Measurements from ENCODE around the gene ANKRD37. TPM values are rescaled to one million over a fixed set of nuclear protein-coding genes. Genes with fewer than 3 reads are reported as not detected.

The ANKRD37 gene
- total RNA-seq, 1 donor from 2014 or later: 6.1 TPM

GRCh38 chr4:185370268-185370949 lies 26.2 kb upstream of the ANKRD37 start:
- no peaks in the 10 kb centered on the region for H3K4me1 ChIP-seq (ENCODE audit: insufficient read depth, low read length)
- no peaks in the 10 kb centered on the region for H4K20me1 ChIP-seq (ENCODE audit: insufficient read depth, low read length)
- Mint-ChIP-seq H3K36me3 (ENCODE audit: low read depth, unreplicated experiment) (peaks cover 16% of the 10 kb centered on the region), H3K27me3 (ENCODE audit: low read depth, unreplicated experiment) (no peaks in the 10 kb centered on the region), H3K4me1 (ENCODE audit: low read depth, unreplicated experiment) (peaks cover 5% of the 10 kb centered on the region), H3K27ac (ENCODE audit: unreplicated experiment) (no peak overlapping the region), H3K4me3 (ENCODE audit: unreplicated experiment) (no peak overlapping the region), H3K9me3 (ENCODE audit: unreplicated experiment) (no peaks in the 10 kb centered on the region)
- no peak overlapping the region for H3K4me3 ChIP-seq (ENCODE audit: insufficient read depth, low read depth, low read length)
- no peaks in the 10 kb centered on the region for H3K27me3 ChIP-seq (ENCODE audit: insufficient read depth, low read length)
- no peak overlapping the region for H3K9ac ChIP-seq (ENCODE audit: low read length)
- H3K4me2 ChIP-seq (ENCODE audit: low read length): no peak overlapping the region
- no peak overlapping the region for H3K27ac ChIP-seq (ENCODE audit: low read depth, low read length)
- no peaks in the 10 kb centered on the region for H3K79me2 ChIP-seq (ENCODE audit: insufficient read depth, low read length)
- H3K9me3 ChIP-seq (ENCODE audit: insufficient read depth, low read depth, low read length): no peaks in the 10 kb centered on the region
- DNase-seq (ENCODE audit: low read depth): no peak
- TF ChIP-seq EZH2 (IDR thresholded peaks at IDR 0.05; ENCODE audit: insufficient read depth, low read length) (no peak), CTCF (IDR thresholded peaks at IDR 0.05; ENCODE audit: insufficient read depth, low read depth, low read length) (no peak)
- FAIRE-seq: no peak
- H3K36me3 ChIP-seq (ENCODE audit: insufficient read depth, low read length): peaks cover 15% of the 10 kb centered on the region
- no peak overlapping the region for H2AFZ ChIP-seq (ENCODE audit: low read depth, low read length)

- Mint-ChIP-seq H3K9me3 (ENCODE audit: unreplicated experiment) (no peaks in the 10 kb centered on the region), H3K36me3 (ENCODE audit: low read depth, unreplicated experiment) (peaks cover 19% of the 10 kb centered on the region), H3K27me3 (ENCODE audit: low read depth, unreplicated experiment) (no peaks in the 10 kb centered on the region), H3K4me3 (ENCODE audit: unreplicated experiment) (no peak overlapping the region), H3K27ac (ENCODE audit: unreplicated experiment) (no peak overlapping the region), H3K4me1 (ENCODE audit: low read depth, unreplicated experiment) (peaks cover 5% of the 10 kb centered on the region)
- FAIRE-seq (no peak), DNase-seq (ENCODE audit: low read depth) (no peak)
- Histone ChIP-seq H3K79me2 (ENCODE audit: insufficient read depth, low read length) (no peaks in the 10 kb centered on the region), H3K4me2 (ENCODE audit: low read length) (no peak overlapping the region), H3K4me3 (ENCODE audit: insufficient read depth, low read depth, low read length) (no peak overlapping the region), H3K4me1 (ENCODE audit: insufficient read depth, low read length) (no peaks in the 10 kb centered on the region), H3K27me3 (ENCODE audit: insufficient read depth, low read length) (no peaks in the 10 kb centered on the region), H4K20me1 (ENCODE audit: insufficient read depth, low read length) (no peaks in the 10 kb centered on the region), H3K9ac (ENCODE audit: low read length) (no peak overlapping the region), H3K36me3 (ENCODE audit: insufficient read depth, low read length) (peaks cover 12% of the 10 kb centered on the region), H3K27ac (ENCODE audit: low read depth, low read length) (no peak overlapping the region), H3K9me3 (ENCODE audit: insufficient read depth, low read depth, low read length) (no peaks in the 10 kb centered on the region), H2AFZ (ENCODE audit: low read depth, low read length) (no peak overlapping the region)
- TF ChIP-seq CTCF (IDR thresholded peaks at IDR 0.05; ENCODE audit: insufficient read depth, low read depth, low read length) (no peak), EZH2 (IDR thresholded peaks at IDR 0.05; ENCODE audit: insufficient read depth, low read length) (no peak)
These were observed 24.9 kb upstream of the ANKRD37 start for GRCh38 chr4:185371702-185372101.

GRCh38 chr4:185374027-185374426 lies 22.6 kb upstream of the ANKRD37 start:
- Mint-ChIP-seq H3K27me3 (ENCODE audit: low read depth, unreplicated experiment) (no peaks in the 10 kb centered on the region), H3K9me3 (ENCODE audit: unreplicated experiment) (no peaks in the 10 kb centered on the region), H3K36me3 (ENCODE audit: low read depth, unreplicated experiment) (peaks cover 28% of the 10 kb centered on the region), H3K27ac (ENCODE audit: unreplicated experiment) (no peak overlapping the region), H3K4me1 (ENCODE audit: low read depth, unreplicated experiment) (peaks cover 5% of the 10 kb centered on the region), H3K4me3 (ENCODE audit: unreplicated experiment) (no peak overlapping the region)
- Histone ChIP-seq H3K27ac (ENCODE audit: low read depth, low read length) (no peak overlapping the region), H3K36me3 (ENCODE audit: insufficient read depth, low read length) (peaks cover 12% of the 10 kb centered on the region), H3K9me3 (ENCODE audit: insufficient read depth, low read depth, low read length) (no peaks in the 10 kb centered on the region), H3K4me3 (ENCODE audit: insufficient read depth, low read depth, low read length) (no peak overlapping the region), H4K20me1 (ENCODE audit: insufficient read depth, low read length) (no peaks in the 10 kb centered on the region), H3K4me1 (ENCODE audit: insufficient read depth, low read length) (no peaks in the 10 kb centered on the region), H2AFZ (ENCODE audit: low read depth, low read length) (no peak overlapping the region), H3K27me3 (ENCODE audit: insufficient read depth, low read length) (no peaks in the 10 kb centered on the region), H3K79me2 (ENCODE audit: insufficient read depth, low read length) (no peaks in the 10 kb centered on the region), H3K4me2 (ENCODE audit: low read length) (no peak overlapping the region), H3K9ac (ENCODE audit: low read length) (no peak overlapping the region)
- FAIRE-seq (no peak), DNase-seq (ENCODE audit: low read depth) (no peak)
- TF ChIP-seq EZH2 (IDR thresholded peaks at IDR 0.05; ENCODE audit: insufficient read depth, low read length) (no peak), CTCF (IDR thresholded peaks at IDR 0.05; ENCODE audit: insufficient read depth, low read depth, low read length) (no peak)
